Thyroid gland (tissue), 4 donors: Measurements from ENCODE around the gene WDR86. TPM values are rescaled to one million over a fixed set of nuclear protein-coding genes. Genes with fewer than 3 reads are reported as not detected.

Experiments
- DNase-seq, 2 donors: peaks; one replicate each; pipeline ENCODE4 v3.0.0-alpha.2; 2019
- H3K27ac ChIP-seq, 3 donors: fragments of 200-600 bp; sonication (generic); 1 replicate in 2 of 3; 2 replicates in 1 of 3; pipeline ENCODE4 v1.5.1; 2016 to 2019; ENCODE audit warnings: mild to moderate bottlenecking in 1 of 3, moderate library complexity in 1 of 3
- H3K27me3 ChIP-seq: fragments of 200-600 bp; sonication (generic); one replicate; pipeline ENCODE4 v1.5.1; 2019
- H3K36me3 ChIP-seq, 2 donors: fragments of 200-600 bp; sonication (generic); one replicate each; pipeline ENCODE4 v1.5.1; 2016 to 2019
- H3K4me1 ChIP-seq, 2 donors: fragments of 200-600 bp; sonication (generic); one replicate each; pipeline ENCODE4 v1.5.1; 2017 to 2019
- H3K4me3 ChIP-seq, 3 donors: fragments of 200-600 bp; sonication (generic); replicated peaks in 1 of 3; 1 replicate in 2 of 3; 2 replicates in 1 of 3; pipeline ENCODE4 v1.5.1; 2016; ENCODE audit warnings: mild to moderate bottlenecking in 1 of 3
- H3K9me3 ChIP-seq: fragments of 200-600 bp; sonication (generic); one replicate; pipeline ENCODE4 v1.5.1; 2017
- POLR2A ChIP-seq, 2 donors: fragments of 450-650 bp; IDR thresholded peaks; one replicate each; pipeline ENCODE4 v1.6.1; 2017; ENCODE audit warnings: antibody characterized with exemption in 2 of 2, mild to moderate bottlenecking in 2 of 2, moderate library complexity in 1 of 2
- WGBS, 2 donors: methylation state at CpG; one replicate each; pipeline ENCODE4 v1.1.5; 2017; 5-methylcytosine and 5-hydroxymethylcytosine counted together
- intact Hi-C: fragments of 100-400 bp; cut with DNase I; formaldehyde crosslinking; loops from one replicate; pipeline ENCODE4 v1.15.1; 2023
- total RNA-seq, 4 donors: library from RNA; depleted of rRNA; stranded (reverse); fragments of >200 nt; gene quantifications; one replicate each; pipeline ENCODE4 v1.2.3, GENCODE V29; 2016
- TF ChIP-seq, protein P1 (sequence below), 6 experiments: fragments of 200-600 bp in 3 of 6; fragments of 450-650 bp in 3 of 6; sonication (generic) in 3 of 6; IDR thresholded peaks; one replicate each; pipeline ENCODE4 v1.5.1; 2016 to 2019; ENCODE audit warnings: antibody characterized with exemption in 6 of 6, mild to moderate bottlenecking in 2 of 6, inconsistent platforms in 1 of 6, moderate library complexity in 1 of 6

The WDR86 gene
- total RNA-seq, 4 donors from 2014 or later, result 99.5 to 203 (median 142) TPM

DNA sequence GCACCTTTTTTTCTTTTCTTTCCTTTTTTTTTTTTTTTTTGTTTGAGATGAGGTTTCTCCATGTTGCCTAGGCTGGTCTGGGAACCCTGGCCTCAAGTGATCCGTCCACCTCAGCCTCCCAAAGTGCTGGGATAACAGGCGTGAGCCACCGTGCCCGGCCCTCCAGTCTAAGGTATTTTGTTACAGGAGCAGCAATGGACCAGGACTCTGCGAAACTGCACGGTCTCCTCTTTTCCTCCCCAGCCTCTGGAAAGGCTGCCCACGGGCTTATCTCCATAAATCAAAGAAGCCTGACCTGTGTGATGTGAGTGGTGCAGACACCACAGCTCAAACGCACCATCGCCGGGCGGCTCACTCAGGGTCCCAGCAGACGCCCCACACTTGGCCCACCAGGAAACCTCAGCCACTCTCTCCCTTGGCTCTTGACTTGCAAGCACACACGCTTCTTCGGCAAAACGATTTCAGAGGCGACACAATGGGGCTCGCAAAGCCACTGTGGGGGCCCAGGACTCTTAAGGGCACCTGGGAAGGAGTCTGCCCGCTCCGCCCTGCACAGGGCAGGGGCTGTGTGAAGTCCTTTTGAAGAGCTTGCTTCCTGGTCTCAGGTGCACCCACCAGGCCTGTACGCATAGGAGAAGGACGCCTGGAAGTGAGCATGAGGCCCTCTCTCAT, 20.6 kb downstream of the WDR86 start:
- WGBS, 2 donors, result 90 to 91% methylated on average over 21 of the region's 21 CpGs

DNA sequence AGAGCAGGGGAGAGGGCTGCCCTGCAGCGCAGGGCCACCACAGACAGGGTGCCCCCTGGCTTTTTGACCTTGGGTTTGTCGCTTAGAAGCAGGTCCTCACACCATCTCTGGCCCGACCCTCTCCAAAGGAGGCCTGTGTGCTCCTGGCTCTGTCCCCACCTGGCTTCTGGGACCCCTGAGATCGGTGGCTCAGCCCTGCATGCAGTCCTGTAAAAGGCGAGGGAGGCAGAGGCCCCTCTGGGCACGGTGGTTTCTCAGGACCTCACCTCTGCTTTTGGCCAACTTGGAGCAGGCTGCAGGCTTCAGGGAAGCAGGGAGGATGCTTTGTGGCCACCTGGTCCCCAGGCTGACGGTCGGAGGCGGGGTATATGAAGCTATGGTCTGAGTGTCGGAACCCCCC, 21.4 kb downstream of the WDR86 start:
- DNase-seq, result no peak
- intact Hi-C loops, result loop anchor here (10.0 kb wide), 1 partner anchor 376 kb away; no protein-coding TSS in a partner anchor
- TF ChIP-seq POLR2A (IDR thresholded peaks at IDR 0.05), result no peak
- TF ChIP-seq, protein P1, sequence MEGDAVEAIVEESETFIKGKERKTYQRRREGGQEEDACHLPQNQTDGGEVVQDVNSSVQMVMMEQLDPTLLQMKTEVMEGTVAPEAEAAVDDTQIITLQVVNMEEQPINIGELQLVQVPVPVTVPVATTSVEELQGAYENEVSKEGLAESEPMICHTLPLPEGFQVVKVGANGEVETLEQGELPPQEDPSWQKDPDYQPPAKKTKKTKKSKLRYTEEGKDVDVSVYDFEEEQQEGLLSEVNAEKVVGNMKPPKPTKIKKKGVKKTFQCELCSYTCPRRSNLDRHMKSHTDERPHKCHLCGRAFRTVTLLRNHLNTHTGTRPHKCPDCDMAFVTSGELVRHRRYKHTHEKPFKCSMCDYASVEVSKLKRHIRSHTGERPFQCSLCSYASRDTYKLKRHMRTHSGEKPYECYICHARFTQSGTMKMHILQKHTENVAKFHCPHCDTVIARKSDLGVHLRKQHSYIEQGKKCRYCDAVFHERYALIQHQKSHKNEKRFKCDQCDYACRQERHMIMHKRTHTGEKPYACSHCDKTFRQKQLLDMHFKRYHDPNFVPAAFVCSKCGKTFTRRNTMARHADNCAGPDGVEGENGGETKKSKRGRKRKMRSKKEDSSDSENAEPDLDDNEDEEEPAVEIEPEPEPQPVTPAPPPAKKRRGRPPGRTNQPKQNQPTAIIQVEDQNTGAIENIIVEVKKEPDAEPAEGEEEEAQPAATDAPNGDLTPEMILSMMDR (IDR thresholded peaks at IDR 0.05), result no peak
- WGBS, 2 donors, result 96 to 98% methylated on average over 9 to 10 of the region's 10 CpGs
- Histone ChIP-seq H3K4me1 (peaks cover 17 to 19% of the 10 kb centered on the region in 2 donors), H3K27me3 (no peaks in the 10 kb centered on the region), H3K9me3 (no peaks in the 10 kb centered on the region), H3K36me3 (no peaks in the 10 kb centered on the region), H3K27ac (no peak overlapping the region), H3K4me3 (no peak overlapping the region)

More for the DNA sequence above, 20.6 kb downstream of the WDR86 start:
- intact Hi-C loops, result loop anchor here (10.0 kb wide), 1 partner anchor 376 kb away; no protein-coding TSS in a partner anchor
- no peak overlapping the region for H3K4me3 ChIP-seq
- no peak overlapping the region for H3K27ac ChIP-seq
- H3K36me3 ChIP-seq, result no peaks in the 10 kb centered on the region
- H3K4me1 ChIP-seq, result peaks cover 17 to 19% of the 10 kb centered on the region in 2 donors
- no peak for DNase-seq
- H3K9me3 ChIP-seq, result no peaks in the 10 kb centered on the region
- TF ChIP-seq POLR2A (IDR thresholded peaks at IDR 0.05), result no peak
- TF ChIP-seq, protein P1 (IDR thresholded peaks at IDR 0.05), result no peak
- no peaks in the 10 kb centered on the region for H3K27me3 ChIP-seq

DNA sequence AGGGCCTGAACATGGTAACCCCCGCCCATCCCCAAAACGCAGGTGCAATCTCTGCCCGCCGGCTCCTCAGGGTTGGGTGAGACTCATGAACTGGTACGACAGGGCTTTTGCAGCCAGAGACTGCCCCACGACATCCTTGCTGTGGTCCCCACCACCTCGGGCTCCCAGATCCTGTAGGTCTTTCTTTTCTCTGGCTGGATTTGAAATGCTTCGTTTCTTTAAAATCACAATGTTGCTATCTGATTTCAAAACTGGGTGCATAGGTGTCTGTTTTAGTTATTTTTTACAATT, 21.9 kb downstream of the WDR86 start:
- H3K9me3 ChIP-seq, result no peaks in the 10 kb centered on the region
- intact Hi-C loops, result loop anchor here (10.0 kb wide), 1 partner anchor 377 kb away; no protein-coding TSS in a partner anchor
- no peaks in the 10 kb centered on the region for H3K36me3 ChIP-seq
- no peak overlapping the region for H3K4me3 ChIP-seq
- TF ChIP-seq, protein P1 (IDR thresholded peaks at IDR 0.05), result no peak
- no peak overlapping the region for H3K27ac ChIP-seq
- DNase-seq, result no peak
- H3K4me1 ChIP-seq, result peaks cover 17 to 19% of the 10 kb centered on the region in 2 donors
- H3K27me3 ChIP-seq, result no peaks in the 10 kb centered on the region
- WGBS, 2 donors, result 98 to 99% methylated on average over 8 of the region's 8 CpGs

DNA sequence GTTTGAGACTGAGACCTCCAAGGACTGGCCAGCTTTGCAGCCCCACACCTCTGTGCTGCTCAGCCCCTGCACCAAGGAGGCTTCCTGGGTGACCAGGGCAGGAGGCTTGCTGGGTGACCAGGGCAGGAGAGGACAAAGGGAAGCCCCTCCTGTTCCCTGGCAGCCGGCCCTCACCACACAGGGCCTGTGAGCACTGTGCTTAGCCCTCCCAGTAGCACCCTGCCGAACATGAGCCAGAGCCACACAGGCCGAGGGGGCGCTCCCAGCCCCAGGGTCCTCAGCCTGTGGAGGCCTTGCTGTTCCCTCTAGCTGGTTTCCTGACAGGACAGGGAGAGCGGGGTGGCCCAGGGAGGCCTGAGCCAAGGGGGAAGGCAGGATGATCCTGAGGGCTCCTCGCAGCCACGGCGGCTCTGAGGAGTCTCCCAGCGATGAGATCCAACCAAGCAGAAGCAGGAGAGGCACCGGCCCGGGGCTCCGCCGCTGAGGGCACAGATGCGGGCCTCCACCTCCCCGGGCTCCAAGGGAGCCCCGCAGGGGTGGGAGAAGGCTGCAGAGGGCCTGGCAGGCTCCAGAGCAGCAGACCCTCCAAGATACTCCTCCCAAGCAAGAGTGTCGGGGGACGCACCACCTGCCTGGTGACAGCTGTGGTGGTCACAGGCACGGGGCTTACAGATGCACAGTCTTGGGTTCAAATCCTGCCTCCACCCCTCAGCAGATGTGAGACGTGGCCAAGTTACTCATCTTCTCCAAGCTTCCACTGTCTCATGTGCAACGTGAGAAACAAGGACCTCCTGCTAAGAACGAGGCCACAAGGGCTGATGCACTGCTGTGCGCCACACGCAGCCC, 22.5 kb downstream of the WDR86 start:
- intact Hi-C loops, result loop anchor here (10.0 kb wide), 1 partner anchor 377 kb away; no protein-coding TSS in a partner anchor
- H3K9me3 ChIP-seq, result no peaks in the 10 kb centered on the region
- H3K27ac ChIP-seq, result peak overlapping the region; percentile 43 to 63 (median 50)
- no peaks in the 10 kb centered on the region for H3K36me3 ChIP-seq
- no peaks in the 10 kb centered on the region for H3K27me3 ChIP-seq
- H3K4me1 ChIP-seq, result peaks cover 17 to 19% of the 10 kb centered on the region in 2 donors
- no peak overlapping the region for H3K4me3 ChIP-seq
- peak; percentile 42 to 43 for DNase-seq
- TF ChIP-seq POLR2A (IDR thresholded peaks at IDR 0.05), result no peak
- TF ChIP-seq, protein P1 (IDR thresholded peaks at IDR 0.05), result no peak
- 85 to 89% methylated on average over 18 to 22 of the region's 24 CpGs for whole genome bisulfite sequencing, 2 donors
